Caco-2 (cell line): ENCODE results near the gene GRM2. TPM values are rescaled to one million over a fixed set of nuclear protein-coding genes. Genes with fewer than 3 reads are reported as not detected.

Experiments used
- BruUV-seq: library from RNA; stranded (reverse); fragments of 400-500 nt; replicated peaks from 2 replicates; lab custom pipeline; 2021; lab: Mats Ljungman, UMichigan
- CTCF ChIA-PET: fragments of 300-600 bp; sonication (Branson Sonifier 250); formaldehyde crosslinking; loops from one replicate; lab custom pipeline; 2022; ENCODE audit warnings: antibody characterized with exemption; lab: Charles Lee
- POLR2A ChIA-PET: fragments of 300-600 bp; sonication (Branson Sonifier 250); formaldehyde crosslinking; loops from one replicate; lab custom pipeline; 2022; ENCODE audit warnings: antibody characterized with exemption; lab: Charles Lee
- DNase-seq, 2 experiments: peaks; one replicate each; pipeline versions ENCODE4 v3.0.0 to v3.0.0-alpha.2; 2020 to 2022
- H3K27me3 ChIP-seq: replicated peaks from 2 replicates; pipeline ENCODE4 v1.6.0; 2011; ENCODE audit warnings: low read length; ENCODE audit not compliant: control insufficient read depth, insufficient read depth
- H3K36me3 ChIP-seq: 2 replicates; pipeline ENCODE4 v1.5.1; 2011; ENCODE audit warnings: low read length; ENCODE audit not compliant: control insufficient read depth, insufficient read depth
- H3K4me1 ChIP-seq: fragments of 250-450 bp; sonication (Bioruptor Pico); 2 replicates; pipeline ENCODE4 v1.5.1; 2020; ENCODE audit warnings: mild to moderate bottlenecking
- H3K4me3 ChIP-seq: 2 replicates; pipeline ENCODE4 v1.5.1; 2011; ENCODE audit warnings: low read depth, mild to moderate bottlenecking, control low read depth, low read length
- H3K9me3 ChIP-seq: fragments of 250-450 bp; sonication (Bioruptor Pico); 2 replicates; pipeline ENCODE4 v1.5.1; 2020; ENCODE audit warnings: mild to moderate bottlenecking, moderate library complexity
- H3K27ac Mint-ChIP-seq: one replicate; pipeline ENCODE4 v1.8.0; 2022; ENCODE audit warnings: mixed read lengths; ENCODE audit not compliant: unreplicated experiment
- H3K27me3 Mint-ChIP-seq: one replicate; pipeline ENCODE4 v1.8.0; 2022; ENCODE audit warnings: mixed read lengths; ENCODE audit not compliant: insufficient read depth, unreplicated experiment
- H3K36me3 Mint-ChIP-seq: one replicate; pipeline ENCODE4 v1.8.0; 2022; ENCODE audit warnings: mild to moderate bottlenecking, mixed read lengths; ENCODE audit not compliant: insufficient read depth, unreplicated experiment
- H3K4me1 Mint-ChIP-seq: one replicate; pipeline ENCODE4 v1.8.0; 2022; ENCODE audit warnings: low read depth, mixed read lengths; ENCODE audit not compliant: unreplicated experiment
- H3K4me3 Mint-ChIP-seq: one replicate; pipeline ENCODE4 v1.8.0; 2022; ENCODE audit warnings: mild to moderate bottlenecking, moderate library complexity, mixed read lengths; ENCODE audit not compliant: unreplicated experiment
- H3K9me3 Mint-ChIP-seq: one replicate; pipeline ENCODE4 v1.8.0; 2022; ENCODE audit warnings: mixed read lengths; ENCODE audit not compliant: unreplicated experiment
- intact Hi-C: fragments of 100-400 bp; cut with micrococcal nuclease; formaldehyde crosslinking; loops from one replicate; pipeline ENCODE4 v1.10.0; 2022; ENCODE audit not compliant: unreplicated experiment
- total RNA-seq: library from RNA; stranded (reverse); gene quantifications from 2 replicates; pipeline ENCODE4 v1.2.3, GENCODE V29; 2022
- TF ChIP-seq, protein P1 (sequence below), 2 experiments: fragments of 200-600 bp in 1 of 2; IDR thresholded peaks; 1 replicate in 1 of 2; 2 replicates in 1 of 2; pipeline versions ENCODE4 v1.5.1 to v1.8.0; 2011 to 2022; ENCODE audit warnings: antibody characterized with exemption in 1 of 2, control low read depth in 1 of 2, inconsistent platforms in 1 of 2, low read depth in 1 of 2, low read length in 1 of 2, mild to moderate bottlenecking in 1 of 2, moderate library complexity in 1 of 2; ENCODE audit not compliant: insufficient read depth in 1 of 2, severe bottlenecking in 1 of 2, unreplicated experiment in 1 of 2

Gene GRM2
- total RNA-seq, 1 experiment from 2014 or later = 0.14 TPM

DNA sequence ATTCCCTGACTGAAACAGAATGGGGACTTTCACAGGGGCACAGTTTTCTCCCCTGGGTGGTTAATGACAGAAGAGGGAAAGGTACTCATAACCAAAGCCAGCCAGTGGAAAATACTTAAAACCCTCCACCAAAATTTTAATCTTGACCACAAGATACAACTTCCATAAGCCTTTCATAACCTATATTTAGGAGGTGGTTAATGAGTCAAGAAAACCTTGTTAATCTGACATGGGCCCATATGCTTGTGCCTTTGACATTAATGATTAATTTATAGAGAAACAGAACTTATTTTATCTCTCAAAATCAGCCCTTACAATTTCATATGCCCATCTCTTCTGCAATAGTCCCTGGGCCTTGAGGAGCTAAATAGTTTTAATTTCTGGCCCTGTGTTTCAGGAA lies 41.0 kb downstream of the GRM2 start:
- intact Hi-C loops = no loop called here
- POLR2A ChIA-PET = no interaction called here
- H3K4me1 Mint-ChIP-seq = no peaks in the 10 kb centered on the region

DNA sequence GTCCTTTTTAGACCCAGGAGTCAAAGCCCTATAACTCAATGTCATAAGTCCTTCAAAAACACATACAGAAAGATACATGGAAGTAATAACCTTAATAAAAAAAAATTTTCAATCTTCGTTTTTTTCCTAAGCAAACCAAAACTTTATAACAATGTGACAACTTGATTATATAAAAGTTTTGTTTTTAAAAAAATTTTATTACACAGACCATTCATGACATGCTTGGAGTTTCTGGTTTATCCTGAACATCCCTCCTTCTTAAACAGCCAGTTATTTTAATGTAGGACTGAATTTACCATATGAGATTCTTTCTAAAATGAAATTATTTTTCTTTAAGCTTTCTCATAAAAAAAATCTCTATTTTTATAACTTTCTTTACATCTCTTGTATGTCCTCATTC lies 41.5 kb downstream of the GRM2 start:
- Histone ChIP-seq H3K27me3 (no peaks in the 10 kb centered on the region), H3K4me3 (no peak overlapping the region), H3K9me3 (peaks cover 7% of the 10 kb centered on the region; the same call in 1 of the 2 replicates), H3K4me1 (no peaks in the 10 kb centered on the region), H3K36me3 (no peaks in the 10 kb centered on the region)
- H3K27ac Mint-ChIP-seq = no peak overlapping the region
- no peak overlapping the region for H3K4me3 Mint-ChIP-seq
- no peak for DNase-seq
- H3K27me3 Mint-ChIP-seq = peaks cover 5% of the 10 kb centered on the region
- no peaks in the 10 kb centered on the region for H3K9me3 Mint-ChIP-seq
- TF ChIP-seq, protein P1, sequence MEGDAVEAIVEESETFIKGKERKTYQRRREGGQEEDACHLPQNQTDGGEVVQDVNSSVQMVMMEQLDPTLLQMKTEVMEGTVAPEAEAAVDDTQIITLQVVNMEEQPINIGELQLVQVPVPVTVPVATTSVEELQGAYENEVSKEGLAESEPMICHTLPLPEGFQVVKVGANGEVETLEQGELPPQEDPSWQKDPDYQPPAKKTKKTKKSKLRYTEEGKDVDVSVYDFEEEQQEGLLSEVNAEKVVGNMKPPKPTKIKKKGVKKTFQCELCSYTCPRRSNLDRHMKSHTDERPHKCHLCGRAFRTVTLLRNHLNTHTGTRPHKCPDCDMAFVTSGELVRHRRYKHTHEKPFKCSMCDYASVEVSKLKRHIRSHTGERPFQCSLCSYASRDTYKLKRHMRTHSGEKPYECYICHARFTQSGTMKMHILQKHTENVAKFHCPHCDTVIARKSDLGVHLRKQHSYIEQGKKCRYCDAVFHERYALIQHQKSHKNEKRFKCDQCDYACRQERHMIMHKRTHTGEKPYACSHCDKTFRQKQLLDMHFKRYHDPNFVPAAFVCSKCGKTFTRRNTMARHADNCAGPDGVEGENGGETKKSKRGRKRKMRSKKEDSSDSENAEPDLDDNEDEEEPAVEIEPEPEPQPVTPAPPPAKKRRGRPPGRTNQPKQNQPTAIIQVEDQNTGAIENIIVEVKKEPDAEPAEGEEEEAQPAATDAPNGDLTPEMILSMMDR (IDR thresholded peaks at IDR 0.05; ENCODE audit: insufficient read depth in 1 of 2, low read depth in 1 of 2, low read length in 1 of 2, severe bottlenecking in 1 of 2, unreplicated experiment in 1 of 2) = no peak
- ChIA-PET CTCF (no interaction called here), POLR2A (no interaction called here)
- intact Hi-C loops = no loop called here
- H3K4me1 Mint-ChIP-seq = no peaks in the 10 kb centered on the region
- BruUV-seq = no TSS peak
- no peaks in the 10 kb centered on the region for H3K36me3 Mint-ChIP-seq

More for the DNA sequence above, 41.0 kb downstream of the GRM2 start:
- Mint-ChIP-seq H3K9me3 (no peaks in the 10 kb centered on the region), H3K4me3 (no peak overlapping the region), H3K36me3 (no peaks in the 10 kb centered on the region), H3K27me3 (peaks cover 5% of the 10 kb centered on the region), H3K27ac (no peak overlapping the region)
- Histone ChIP-seq H3K27me3 (no peaks in the 10 kb centered on the region), H3K9me3 (peaks cover 7% of the 10 kb centered on the region; the same call in 1 of the 2 replicates), H3K4me3 (no peak overlapping the region), H3K4me1 (no peaks in the 10 kb centered on the region), H3K36me3 (no peaks in the 10 kb centered on the region)
- no TSS peak for BruUV-seq
- TF ChIP-seq, protein P1 (IDR thresholded peaks at IDR 0.05; ENCODE audit: insufficient read depth in 1 of 2, low read depth in 1 of 2, low read length in 1 of 2, severe bottlenecking in 1 of 2, unreplicated experiment in 1 of 2) = no peak
- DNase-seq = no peak
- CTCF ChIA-PET = no interaction called here

DNA sequence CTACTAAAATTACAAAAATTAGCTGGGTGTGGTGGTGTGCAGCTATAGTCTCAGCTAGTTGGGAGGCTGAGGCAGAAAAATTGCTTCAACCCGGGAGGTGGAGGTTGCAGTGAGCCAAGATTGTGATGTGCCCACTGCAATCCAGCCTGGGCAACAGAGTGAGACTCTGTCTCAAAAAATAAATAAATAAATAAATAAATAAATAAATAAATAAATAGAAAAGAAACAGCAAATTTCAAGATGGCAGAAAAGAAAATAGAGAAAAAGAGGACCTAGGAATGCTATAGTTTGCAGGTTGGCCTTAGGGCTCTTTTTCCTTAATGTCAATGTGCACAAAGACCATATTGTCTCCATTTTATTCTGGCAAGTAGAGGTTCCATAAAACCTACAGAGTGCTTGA lies 44.0 kb downstream of the GRM2 start:
- TF ChIP-seq, protein P1 (IDR thresholded peaks at IDR 0.05; ENCODE audit: insufficient read depth in 1 of 2, low read depth in 1 of 2, low read length in 1 of 2, severe bottlenecking in 1 of 2, unreplicated experiment in 1 of 2) = no peak
- intact Hi-C loops = no loop called here
- peaks cover 7% of the 10 kb centered on the region for H3K27me3 Mint-ChIP-seq
- no TSS peak for BruUV-seq
- H3K9me3 ChIP-seq = peaks cover 7% of the 10 kb centered on the region
- H3K36me3 ChIP-seq = no peaks in the 10 kb centered on the region
- no peaks in the 10 kb centered on the region for H3K27me3 ChIP-seq
- no peaks in the 10 kb centered on the region for H3K4me1 ChIP-seq
- H3K27ac Mint-ChIP-seq = no peak overlapping the region
- H3K4me1 Mint-ChIP-seq = no peaks in the 10 kb centered on the region
- no peaks in the 10 kb centered on the region for H3K36me3 Mint-ChIP-seq
- ChIA-PET POLR2A (no interaction called here), CTCF (no interaction called here)
- H3K4me3 ChIP-seq = no peak overlapping the region
- no peak for DNase-seq
- no peak overlapping the region for H3K4me3 Mint-ChIP-seq
- H3K9me3 Mint-ChIP-seq = peaks cover 10% of the 10 kb centered on the region
